Dedifferentiated amniotic fluid mesenchymal stem cell (primary cell): ENCODE data around the gene IL16.
"Not testable (repeated sequence)": the region's sequence is repeated elsewhere in the genome, so short reads cannot be mapped to it uniquely, and the experiment has no call there.

Source experiments
- DNase-seq: peaks from one replicate; pipeline ENCODE4 v3.0.0-alpha.2; 2016; ENCODE audit errors: extremely low spot score

The IL16 gene

DNA sequence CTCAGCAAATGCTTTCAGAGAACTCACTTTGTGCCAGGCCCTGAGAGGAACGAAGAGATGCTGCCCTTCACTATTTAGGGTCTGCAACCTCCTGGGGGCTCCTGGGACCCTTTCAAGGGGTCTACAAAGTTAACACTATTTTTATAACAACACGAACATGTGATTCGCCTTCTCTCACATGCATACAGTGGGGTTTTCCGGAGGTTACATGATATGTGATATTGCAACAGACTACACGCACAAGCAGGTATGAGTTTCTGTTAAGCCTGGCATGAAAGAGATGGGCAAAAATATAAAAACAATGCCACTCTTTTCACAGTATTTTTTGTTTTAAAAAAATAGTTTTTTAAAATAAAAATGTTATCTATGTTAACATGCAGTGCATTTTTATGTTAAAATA, 117.0 kb downstream of the IL16 start:
- DNase-seq, result no peak

DNA sequence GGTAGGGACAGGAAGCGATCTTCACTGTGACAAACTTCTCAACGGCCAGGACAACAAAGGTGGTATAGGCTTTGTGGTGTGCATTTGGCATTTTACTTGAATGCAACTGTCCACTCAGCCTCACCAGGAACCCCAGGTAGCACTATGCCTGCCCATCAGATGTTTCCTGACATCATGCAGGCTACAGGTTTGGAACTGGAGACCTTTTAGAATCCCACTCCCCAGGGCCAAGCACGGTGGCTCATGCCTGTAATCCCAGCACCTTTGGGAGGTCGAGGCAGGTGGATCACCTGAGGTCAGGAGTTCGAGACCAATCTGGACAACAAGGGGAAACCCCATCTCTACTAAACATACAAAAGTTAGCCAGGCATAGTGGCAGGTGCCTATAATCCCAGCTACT, 117.7 kb downstream of the IL16 start:
- no peak for DNase-seq

DNA sequence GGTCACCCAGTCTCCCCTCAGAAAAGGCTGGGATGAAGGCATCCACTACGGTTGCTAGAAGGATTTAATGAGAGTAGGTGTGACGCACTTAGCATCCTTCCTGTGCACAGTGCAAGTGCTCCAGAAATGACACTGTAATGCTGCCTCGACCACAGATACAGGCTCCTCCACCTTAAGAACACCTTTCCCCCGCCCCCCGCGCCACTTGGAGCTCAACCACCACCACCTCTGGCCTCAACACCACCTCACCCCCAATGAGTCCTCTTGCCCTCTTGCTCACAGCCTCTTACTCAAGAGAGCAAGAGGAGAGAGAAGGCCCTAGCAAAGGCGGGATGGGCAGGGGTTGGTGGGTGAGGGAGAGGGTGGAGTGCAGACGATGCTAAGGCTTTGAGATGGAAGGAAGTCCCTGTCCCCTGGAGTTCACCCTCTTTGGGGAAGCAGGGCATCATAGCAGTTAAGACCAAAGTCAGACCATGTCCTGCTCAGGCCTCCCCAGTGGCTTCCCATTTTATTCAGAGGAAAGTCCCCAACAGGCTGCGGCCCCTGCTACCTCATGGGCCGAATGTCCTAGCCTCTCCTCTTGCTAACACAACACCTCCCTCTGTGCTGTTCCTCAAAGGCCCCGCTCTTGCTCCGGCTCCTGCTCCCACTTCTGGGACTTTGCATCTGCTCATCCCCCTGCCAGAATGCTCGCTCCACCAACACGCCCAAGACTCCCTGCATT, 118.9 kb downstream of the IL16 start:
- no peak for DNase-seq

DNA sequence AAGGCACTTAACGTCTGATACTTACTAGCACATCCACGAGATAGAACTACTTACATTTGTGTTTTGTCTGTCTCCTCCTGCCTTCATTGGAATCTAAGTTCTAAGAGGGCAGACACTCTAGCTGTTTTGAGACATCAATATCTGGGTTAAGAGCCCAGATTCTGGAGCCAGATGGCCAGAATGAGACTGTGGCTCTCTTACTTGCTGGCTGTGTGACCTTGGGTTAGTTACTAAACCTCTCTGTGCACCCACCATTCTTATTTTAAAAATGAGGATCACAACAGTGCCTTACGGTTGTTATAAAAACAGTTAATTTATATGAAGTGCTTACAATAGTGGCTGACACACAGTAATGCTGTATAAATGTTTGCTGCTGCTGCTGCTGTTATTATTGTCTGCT, 119.6 kb downstream of the IL16 start:
- DNase-seq, result no peak

DNA sequence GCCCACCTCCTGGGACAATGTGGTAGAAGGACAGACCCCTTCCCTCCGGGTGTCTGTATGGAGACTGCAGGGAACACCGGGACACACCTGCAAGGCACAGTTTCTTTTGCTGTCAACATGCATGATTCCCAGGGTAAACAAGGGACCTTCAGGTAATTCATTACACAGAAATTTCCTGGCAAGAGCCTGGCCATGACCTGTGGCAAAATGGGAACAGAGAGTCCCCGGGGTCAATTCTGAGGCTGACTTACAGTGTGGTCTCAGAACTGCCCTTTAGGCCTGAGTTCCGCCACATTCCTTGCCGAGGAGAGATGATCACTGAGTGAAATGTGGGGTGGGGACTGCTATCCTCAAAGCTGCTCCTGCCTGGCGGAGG, 121.0 kb downstream of the IL16 start:
- no peak for DNase-seq

DNA sequence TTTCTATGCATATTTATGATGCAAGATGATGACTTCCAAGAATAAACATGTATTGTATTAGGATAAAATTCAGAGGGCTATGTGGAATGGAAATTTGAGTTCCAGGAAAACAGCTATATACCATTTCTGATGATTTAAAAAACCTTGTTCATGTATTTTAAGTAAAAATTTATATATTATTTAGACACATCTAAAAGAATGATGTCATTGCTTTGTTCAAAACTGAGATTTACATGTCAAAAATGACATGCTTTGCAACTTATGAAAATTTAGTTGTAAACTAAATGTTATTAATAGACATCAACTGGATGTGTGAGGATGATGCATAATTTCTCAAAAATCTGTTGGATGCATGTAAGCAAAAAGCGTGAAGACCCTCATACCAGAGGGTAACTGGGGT, 125.0 kb downstream of the IL16 start:
- DNase-seq, result no peak

DNA sequence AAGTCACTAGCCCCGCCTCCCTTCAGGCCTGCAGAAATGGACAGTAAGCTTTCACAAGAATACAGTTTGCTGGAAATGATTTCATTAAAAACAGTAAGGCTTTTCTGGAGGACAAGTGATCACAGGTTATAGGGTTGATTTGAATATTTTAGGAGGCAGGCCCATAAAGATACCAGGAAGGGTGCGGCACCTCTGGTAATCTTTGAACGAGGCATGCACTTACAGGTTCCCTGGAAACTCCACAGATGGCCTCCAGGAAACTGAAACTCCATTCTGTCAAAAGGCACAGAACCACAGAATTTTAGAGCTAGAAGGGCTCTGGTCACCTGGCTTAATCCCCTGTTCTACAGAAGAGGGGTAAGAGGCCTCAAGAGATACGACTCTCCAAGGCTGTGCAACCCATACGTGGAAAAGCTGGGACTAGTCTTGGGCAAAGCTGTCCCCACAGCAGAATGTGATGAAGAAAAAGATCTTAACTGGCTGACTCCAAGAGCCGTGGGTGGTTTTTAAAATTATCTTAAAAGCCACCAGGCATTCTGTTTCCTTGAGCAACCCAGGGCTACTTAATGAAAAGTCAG, 126.1 kb downstream of the IL16 start:
- DNase-seq, result no peak

DNA sequence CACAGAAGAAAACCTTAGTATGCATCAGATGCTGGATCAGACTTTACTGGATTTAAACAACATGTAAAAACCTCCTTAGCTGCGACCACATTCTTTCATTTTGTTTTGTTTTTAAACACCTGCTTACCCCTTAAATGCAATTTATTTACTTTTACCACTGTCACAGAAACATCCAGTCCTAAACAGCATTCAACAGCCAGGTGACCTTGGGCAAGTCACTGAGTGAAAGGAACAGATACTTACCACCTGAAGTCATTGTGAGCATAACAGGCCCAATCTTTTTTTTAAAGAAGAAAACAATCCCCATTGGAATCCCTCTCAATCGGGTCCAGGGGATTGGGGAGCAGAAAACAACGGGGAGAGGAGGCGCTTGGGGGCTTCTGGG, 126.9 kb downstream of the IL16 start:
- no peak for DNase-seq

DNA sequence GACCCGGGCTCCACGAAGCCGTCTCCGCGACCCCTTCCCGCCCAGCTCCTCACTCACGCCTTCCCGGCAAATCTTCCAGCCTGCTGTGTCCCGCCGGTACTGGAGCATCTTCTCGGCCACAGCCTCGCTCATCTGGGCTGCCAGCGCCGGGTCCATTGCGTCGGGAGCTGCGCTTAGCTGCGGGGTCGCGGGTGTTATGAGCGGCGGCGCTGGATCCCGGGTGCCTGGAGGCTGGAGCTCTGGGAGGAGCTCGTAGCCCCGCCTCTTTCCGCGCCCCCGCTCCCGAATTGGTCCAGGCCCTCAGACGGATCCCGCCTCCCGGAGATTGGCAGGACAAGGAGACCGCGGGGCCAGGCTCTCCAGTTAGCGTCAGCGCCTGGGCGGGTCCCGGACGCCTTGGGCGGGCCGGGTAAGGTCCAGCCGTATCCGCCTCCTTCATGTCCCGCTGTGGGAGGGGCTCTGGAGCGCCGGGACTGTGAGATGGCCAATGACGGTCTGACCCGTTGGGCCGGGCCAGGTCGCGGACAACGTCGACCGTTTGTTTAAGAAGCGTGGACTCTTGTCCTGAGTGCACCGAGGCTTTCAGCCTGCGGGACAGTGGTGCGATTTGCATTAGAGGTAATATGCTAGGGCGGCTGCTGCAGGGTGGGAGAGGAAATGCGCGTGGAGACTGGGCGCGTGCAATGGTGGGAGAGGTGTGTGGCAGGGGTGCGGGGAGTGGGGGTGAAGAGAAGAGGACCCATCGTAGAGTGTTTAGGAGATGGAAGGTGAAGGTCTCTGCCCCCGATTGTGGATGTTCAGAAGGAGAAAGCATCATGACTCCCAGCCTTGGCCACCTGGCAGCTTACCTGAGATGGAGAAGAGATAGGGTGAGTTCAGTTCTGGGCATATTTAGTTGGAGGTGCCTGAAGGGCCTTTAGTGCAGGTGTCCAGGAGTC, 127.5 kb downstream of the IL16 start, which contains the start of gene STARD5:
Gene STARD5, minus strand, starts transcription at position 198 of the 938 bp plus-strand sequence. Its CDS starts 42 bp downstream, at position 156.
- DNase-seq, result peak; percentile 98

DNA sequence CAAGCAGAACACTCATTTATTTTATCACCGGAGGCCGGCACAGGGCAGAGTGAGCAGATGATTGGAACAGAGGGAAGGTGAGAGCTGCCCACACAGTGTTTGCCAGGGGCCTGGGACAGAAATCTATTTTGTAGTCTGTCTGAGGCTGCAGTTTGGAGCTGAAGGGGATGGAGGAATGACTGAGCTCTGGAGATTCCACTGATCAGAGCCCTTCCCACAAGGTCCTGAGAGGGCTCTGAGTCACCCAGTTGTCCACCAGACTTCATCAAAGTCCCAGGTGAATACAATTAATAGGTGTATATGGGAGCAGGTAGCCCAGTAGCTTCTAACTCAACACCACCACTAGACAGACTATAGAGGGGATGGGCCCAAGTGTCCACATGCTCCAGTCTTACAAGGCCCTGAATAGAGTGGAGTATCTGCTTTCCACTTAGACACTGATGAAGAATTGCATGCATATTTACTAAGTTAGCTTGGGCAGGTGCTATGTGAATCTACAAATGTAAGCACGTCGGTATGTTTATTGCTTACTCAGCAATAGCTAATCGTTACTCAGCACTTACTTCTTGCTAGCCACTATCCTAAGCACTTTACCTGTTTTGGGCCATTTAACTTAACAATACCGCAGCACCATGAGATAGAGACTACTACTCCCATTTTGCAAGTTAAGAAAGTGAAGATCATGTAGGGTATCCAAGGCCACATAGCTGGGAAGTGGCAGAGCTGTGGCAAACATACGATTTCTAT, 130.0 kb downstream of the IL16 start:
- DNase-seq, result no peak

DNA sequence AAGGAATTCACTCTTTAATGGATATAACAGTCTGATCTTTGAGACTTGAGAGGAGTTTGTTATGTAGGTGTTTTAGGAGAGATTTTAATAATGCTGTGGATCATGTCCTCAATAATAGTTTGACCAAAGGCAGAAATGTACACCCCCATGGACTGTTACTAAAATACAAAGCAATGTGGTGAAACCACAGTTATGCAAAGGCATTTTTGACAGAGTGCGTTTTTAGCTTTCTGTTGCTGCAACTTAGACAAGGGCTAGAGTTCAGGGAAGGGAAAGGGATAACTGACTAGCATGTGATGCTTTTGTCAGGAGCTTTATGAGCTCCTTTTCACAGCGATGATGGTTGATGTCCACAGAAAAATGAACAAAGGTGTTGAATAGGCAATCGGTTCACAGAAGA, 130.8 kb downstream of the IL16 start:
- DNase-seq, result peak; percentile 83

DNA sequence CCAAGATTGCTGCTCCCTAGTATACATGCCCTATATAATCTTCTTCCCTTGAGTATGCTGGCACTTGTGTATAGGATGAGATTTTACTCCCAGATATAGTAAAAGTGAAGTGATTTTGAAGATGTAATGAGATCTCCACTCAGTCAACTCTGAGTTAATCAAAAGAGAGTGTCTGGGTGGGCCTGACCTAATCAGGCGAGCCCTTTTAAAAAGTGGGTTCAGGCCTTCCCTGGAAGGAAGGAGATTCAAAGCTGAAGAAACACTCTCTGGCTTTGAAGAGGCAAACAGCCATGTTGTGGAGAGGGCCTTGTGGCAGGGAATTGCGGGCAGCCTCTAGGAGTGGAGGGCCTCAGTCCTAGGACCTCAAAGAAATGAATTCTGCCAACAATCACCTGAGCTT, 132.8 kb downstream of the IL16 start:
- DNase-seq, result no peak

DNA sequence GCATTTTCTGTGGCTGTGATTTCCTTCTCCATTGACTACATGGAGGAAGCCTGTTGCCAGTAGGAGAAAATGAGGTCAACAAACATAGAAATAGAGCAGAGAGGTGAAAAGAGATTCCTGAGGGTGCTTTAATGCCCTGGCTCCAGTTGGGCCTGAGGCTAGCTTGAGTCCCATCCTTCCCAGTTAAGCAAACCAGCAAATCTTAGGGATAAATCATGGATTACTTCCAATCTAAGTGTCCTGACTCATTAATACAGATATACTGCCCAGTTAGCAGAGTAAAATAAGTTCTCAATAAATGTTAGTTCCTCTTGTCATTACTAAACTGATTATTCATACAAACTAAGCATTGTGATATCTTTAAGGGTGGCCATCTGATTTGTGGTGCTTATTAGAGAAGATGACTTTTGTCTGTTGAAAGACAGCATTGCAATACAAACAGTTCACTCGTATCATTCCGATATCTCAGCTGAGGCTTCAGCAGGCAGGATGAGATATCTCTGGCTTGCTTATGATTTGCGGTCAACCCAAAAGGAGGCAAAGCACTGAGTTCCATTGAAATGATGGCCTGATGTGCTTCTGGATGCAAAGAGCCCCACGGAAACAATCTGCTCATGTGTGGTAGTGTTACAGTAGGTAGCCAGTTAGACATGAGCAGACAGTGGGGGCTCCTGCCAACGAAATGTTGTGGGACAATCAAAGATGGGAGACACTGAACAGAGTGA, 133.8 kb downstream of the IL16 start:
- DNase-seq, result no peak

DNA sequence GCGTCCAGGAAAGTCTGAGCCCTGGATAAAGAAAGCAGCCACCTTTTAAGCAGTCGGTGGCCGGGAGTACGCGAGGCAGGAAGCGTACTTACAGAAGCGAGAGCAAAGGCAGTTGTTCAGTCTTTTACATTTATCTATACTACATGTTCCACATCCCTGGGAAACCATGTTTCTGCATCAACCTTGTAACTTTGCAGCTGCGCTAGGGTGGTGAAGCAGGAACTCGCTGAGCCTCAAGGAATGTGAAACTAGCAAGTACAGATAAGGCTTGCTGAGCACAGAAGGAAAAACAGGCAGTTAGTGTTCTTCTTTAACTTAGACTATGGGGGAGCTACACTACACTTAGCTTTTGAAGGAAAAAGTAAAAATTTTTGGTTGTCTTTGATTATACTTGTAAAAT, 134.5 kb downstream of the IL16 start:
- not testable (repeated sequence) for DNase-seq

DNA sequence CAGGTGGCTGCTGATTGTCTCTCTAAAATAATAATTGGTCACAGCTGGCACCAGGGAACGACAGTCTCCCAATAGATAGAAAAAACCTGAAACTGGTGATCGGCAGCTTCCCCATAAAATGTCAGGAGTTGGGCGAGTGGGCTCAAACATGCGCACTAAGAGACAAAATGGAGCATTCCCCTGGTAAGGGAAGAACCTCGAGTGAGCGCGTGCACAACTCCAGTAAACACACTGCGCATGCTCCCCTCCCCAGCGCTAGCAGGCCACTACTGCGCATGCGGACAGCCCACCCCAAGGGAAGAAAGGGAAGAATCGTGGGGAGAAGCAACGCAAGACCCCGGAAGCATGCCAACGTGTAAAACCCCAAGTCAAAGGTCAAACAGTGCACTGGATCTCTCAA, 134.9 kb downstream of the IL16 start:
- DNase-seq, result no peak

DNA sequence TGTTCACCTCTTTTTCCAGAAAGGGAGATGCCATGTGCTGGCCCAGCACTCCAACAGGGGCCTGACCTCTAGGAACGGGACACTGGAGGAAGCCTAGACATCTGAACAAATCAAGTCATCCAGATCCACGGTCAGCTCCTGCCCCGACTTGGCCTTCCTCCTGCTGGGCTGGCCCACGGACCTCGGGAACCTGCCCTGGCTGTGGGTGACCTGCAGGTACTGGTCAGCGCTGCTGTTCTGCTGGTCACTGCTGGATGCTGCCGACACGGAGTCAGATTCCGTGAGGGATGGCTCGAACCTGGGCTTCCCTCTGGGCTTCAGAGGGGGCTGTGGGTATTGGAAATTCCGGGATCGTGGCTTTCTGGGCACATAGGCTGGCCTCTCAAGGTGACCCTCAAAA, 135.6 kb downstream of the IL16 start:
- no peak for DNase-seq

DNA sequence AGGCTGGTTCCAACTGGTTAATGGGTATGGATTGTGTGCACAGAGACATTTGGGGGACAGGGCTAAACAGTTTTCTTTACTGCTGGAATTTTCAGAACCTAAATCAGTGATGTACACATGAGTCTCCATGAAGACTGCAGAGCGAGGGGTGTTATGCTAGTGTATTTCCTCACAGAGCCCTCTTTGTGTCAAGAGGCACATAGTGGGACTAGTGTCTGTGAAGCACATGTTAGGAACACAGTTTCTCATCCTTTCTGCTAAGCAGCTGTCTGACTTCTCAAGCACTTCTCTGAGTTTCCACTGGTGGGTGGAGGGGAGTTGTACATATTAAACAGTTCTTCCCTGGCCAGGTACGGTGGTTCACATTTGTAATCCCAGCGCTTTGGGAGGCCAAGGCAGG, 136.7 kb downstream of the IL16 start:
- DNase-seq, result no peak

DNA sequence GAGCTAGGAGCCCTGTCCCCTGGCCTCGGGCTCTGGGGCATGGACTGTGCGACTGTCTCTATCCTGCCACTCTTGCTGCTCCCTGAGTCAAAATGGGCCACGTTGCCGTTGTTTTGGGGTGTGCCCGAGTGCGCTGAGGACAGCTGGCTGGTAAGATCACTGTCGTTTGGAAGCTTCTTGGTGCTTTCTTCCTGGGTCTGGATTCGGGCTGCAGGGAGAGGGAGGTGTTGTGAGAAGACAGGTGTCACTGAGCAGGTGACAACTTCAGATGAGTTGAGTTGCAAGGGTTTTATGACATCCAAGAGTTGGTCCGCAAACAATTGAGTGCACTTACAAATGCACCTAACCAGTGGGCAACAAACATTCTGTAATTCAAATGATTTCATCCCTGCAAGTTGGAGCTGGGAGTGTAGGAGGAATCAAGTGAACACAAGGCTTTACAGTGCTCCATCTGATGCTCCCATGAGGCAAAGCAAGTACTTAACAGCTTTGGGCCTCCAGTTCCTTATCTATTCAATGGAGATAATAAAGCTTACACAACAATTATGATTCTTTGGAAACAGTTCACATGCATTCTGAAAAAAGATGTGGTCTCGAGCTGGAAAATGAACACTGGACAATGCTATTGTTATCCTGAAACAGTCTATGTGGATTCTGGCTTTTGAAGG, 138.2 kb downstream of the IL16 start:
- DNase-seq, result no peak

DNA sequence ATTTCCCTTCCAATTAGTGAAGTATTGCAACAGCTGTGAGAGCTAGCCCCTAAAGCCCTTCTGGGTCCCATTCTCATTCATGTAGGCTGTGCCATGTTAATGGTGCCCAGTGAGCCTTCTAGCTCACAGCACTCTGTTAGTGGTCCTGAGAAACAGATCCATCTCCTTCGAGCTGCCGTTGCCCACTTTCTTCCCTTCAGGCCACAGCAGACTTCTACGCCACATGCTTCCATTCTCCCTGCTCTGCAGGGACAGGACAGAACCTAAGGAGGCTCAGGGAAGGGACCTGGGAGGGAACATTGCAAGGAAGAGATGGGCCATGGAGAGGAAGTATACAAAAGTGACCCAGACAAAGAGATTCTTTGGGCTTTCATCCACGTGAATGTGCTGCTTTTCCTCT, 139.0 kb downstream of the IL16 start:
- no peak for DNase-seq

DNA sequence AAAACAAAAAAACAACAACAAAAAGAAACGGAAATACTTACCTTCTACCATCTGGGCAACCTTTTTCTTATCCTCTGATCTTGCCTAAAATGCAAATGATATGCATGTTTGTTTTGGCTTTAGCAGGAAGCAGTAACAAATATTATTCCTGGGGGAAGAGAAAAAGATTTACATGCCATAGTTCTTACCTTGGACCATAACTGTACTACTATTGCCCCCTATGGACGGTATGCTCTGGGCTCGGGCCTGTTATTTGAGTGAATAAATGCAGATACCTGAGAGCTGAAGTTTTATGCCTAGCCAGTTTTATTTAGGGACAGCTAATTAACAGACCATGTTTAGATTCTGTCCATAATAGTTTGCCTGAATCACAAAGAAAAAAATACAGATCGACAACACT, 139.9 kb downstream of the IL16 start:
- DNase-seq, result no peak

DNA sequence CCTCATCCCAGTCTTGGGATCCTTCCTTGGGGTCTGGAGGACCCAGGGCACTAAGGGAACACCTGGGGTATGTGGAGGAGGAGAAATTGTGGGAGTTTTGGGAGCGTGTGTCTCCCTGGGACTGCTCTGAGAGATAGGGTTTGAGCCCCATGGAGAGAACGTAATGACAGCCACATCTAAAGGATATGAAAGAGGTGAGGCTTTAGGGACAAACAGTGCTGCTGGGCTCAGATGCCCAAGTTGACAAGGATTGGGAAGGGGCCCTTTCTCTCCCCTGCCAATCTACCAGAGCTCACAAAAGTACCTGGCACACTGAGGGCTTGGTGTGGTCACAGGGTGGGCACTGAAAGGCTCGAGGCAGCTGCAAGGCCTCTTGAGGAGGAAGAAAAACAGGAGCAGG, 140.6 kb downstream of the IL16 start:
- DNase-seq, result no peak
